Transverse colon (tissue), 4 donors: Measurements from ENCODE around the gene ZNF91.

Source experiments
- EP300 ChIP-seq: sonication (generic); formaldehyde crosslinking; IDR thresholded peaks from one replicate; pipeline ENCODE4 v1.6.1; 2017; ENCODE audit warnings: antibody characterized with exemption, low read depth
- POLR2A ChIP-seq: fragments of 450-650 bp; IDR thresholded peaks from one replicate; pipeline ENCODE4 v1.6.1; 2016; ENCODE audit warnings: antibody characterized with exemption, mild to moderate bottlenecking, moderate library complexity
- POLR2AphosphoS5 ChIP-seq, 3 donors: sonication (generic); formaldehyde crosslinking; IDR thresholded peaks; one replicate each; pipeline ENCODE4 v1.6.1; 2016; ENCODE audit warnings: antibody characterized with exemption in 3 of 3
- TF ChIP-seq, protein P1 (sequence below), 5 experiments: fragments of 200-600 bp in 3 of 5; fragments of 450-650 bp in 2 of 5; sonication (generic) in 3 of 5; IDR thresholded peaks; 1 replicate in 2 of 5; 2 replicates in 3 of 5; pipeline ENCODE4 v1.5.1; 2016 to 2017; ENCODE audit warnings: antibody characterized with exemption in 5 of 5, inconsistent platforms in 3 of 5, mild to moderate bottlenecking in 2 of 5, moderate library complexity in 1 of 5

DNA sequence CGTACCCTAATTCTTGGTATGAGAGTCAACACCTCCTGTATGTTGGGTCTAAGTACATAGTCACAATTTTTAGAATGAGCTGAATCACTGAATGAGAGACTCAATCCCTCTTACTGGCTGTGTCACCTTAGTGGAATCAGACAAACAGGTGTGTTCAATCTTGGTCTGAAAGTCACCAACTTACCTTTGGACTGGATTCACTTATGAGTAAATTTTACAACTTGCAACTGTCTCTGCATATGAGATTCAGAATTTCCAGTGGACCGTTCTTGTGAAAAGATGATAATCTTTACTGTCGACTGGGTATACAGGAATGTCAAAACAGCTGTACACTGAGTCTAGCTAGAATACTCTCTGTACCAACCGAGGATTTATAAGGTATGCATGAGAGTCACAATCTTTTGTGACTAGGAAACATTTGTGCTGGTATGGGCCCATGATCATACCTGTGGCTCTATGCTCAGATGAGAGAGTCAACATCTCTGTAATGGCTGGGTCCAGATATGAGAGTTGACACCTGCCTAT lies 5.9 kb upstream of the ZNF91 start:
- TF ChIP-seq POLR2AphosphoS5 (IDR thresholded peaks at IDR 0.05) (no peak), EP300 (no peak), POLR2A (no peak)
- TF ChIP-seq, protein P1, sequence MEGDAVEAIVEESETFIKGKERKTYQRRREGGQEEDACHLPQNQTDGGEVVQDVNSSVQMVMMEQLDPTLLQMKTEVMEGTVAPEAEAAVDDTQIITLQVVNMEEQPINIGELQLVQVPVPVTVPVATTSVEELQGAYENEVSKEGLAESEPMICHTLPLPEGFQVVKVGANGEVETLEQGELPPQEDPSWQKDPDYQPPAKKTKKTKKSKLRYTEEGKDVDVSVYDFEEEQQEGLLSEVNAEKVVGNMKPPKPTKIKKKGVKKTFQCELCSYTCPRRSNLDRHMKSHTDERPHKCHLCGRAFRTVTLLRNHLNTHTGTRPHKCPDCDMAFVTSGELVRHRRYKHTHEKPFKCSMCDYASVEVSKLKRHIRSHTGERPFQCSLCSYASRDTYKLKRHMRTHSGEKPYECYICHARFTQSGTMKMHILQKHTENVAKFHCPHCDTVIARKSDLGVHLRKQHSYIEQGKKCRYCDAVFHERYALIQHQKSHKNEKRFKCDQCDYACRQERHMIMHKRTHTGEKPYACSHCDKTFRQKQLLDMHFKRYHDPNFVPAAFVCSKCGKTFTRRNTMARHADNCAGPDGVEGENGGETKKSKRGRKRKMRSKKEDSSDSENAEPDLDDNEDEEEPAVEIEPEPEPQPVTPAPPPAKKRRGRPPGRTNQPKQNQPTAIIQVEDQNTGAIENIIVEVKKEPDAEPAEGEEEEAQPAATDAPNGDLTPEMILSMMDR (IDR thresholded peaks at IDR 0.05): no peak
